Body of pancreas (tissue), 4 donors: ENCODE data around the gene MLLT6.

Experiments used
- POLR2A ChIP-seq, 3 donors: fragments of 450-650 bp; IDR thresholded peaks; one replicate each; pipeline ENCODE4 v1.6.1; 2016; ENCODE audit warnings: antibody characterized with exemption in 3 of 3, mild to moderate bottlenecking in 2 of 3
- TF ChIP-seq, protein P1 (sequence below), 7 experiments: fragments of 450-650 bp in 4 of 7; fragments of 200-600 bp in 3 of 7; sonication (generic) in 3 of 7; IDR thresholded peaks; one replicate each; pipeline ENCODE4 v1.5.1; 2016 to 2019; ENCODE audit warnings: antibody characterized with exemption in 7 of 7

DNA sequence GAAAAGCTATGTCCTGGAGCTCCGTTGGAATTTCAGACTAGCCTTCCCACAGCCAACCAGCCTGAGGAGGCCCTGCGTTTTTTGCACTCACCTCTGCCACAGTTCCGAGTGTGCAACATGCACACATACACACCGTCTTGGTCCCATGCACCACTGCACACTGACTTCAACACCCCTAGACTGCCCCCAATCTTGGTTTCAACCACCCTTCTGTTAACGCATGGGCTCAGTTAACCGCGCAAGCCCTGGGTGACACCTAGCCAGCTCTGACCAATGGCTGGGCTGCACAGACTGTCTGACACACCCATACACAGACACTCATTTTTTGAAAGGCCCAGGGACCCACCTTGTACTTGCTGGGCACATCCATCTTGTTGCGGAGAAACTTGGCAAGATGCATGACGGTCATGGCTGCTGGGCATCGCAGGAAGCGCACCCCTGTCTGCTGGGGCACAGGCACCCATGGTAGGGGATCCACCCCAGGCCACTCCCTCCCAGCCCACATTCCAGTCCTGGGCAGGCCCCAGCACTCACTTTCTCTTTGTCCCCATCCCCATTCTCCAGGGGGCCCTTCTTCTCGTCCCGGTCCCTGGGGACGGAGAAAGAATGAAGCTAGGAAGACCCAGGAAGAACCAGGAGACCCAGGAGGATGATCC lies 33.1 kb downstream of the MLLT6 start:
- no peak for TF ChIP-seq POLR2A (IDR thresholded peaks at IDR 0.05)
- TF ChIP-seq, protein P1, sequence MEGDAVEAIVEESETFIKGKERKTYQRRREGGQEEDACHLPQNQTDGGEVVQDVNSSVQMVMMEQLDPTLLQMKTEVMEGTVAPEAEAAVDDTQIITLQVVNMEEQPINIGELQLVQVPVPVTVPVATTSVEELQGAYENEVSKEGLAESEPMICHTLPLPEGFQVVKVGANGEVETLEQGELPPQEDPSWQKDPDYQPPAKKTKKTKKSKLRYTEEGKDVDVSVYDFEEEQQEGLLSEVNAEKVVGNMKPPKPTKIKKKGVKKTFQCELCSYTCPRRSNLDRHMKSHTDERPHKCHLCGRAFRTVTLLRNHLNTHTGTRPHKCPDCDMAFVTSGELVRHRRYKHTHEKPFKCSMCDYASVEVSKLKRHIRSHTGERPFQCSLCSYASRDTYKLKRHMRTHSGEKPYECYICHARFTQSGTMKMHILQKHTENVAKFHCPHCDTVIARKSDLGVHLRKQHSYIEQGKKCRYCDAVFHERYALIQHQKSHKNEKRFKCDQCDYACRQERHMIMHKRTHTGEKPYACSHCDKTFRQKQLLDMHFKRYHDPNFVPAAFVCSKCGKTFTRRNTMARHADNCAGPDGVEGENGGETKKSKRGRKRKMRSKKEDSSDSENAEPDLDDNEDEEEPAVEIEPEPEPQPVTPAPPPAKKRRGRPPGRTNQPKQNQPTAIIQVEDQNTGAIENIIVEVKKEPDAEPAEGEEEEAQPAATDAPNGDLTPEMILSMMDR (IDR thresholded peaks at IDR 0.05) = no peak
